C4-2B (cell line): ENCODE results near the gene GALNT2.

Experiments
- H3K27ac ChIP-seq: fragments of 450-650 bp; 2 replicates; pipeline ENCODE4 v1.5.1; 2017
- ZFX ChIP-seq: fragments of 450-650 bp; IDR thresholded peaks from 2 replicates; pipeline ENCODE4 v1.6.1; 2017
- TF ChIP-seq, protein P1 (sequence below): fragments of 450-650 bp; conservative IDR thresholded peaks from 2 replicates; pipeline ENCODE4 v1.5.1; 2017; ENCODE audit warnings: mild to moderate bottlenecking

Gene GALNT2

DNA sequence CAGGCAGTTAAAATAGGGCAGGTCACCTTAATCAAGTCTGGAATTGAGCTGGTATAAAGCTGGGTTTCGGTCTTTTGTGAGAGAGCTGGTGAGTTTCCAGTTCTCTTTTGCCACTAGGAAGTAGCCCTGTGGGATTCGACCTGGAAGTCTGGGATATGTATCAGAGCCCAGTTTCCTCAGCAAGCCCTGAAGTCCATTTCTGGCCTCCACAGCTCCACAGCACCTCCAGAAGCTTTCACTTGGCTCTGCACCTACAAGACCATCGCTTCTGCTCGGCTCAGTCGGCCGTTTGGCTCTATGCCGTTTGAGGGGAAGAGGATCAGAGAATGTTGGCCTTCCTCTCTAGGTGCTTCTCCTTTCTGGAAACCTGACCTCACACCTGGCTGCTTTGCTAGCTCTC is 148.0 kb downstream of the GALNT2 start:
- TF ChIP-seq, protein P1, sequence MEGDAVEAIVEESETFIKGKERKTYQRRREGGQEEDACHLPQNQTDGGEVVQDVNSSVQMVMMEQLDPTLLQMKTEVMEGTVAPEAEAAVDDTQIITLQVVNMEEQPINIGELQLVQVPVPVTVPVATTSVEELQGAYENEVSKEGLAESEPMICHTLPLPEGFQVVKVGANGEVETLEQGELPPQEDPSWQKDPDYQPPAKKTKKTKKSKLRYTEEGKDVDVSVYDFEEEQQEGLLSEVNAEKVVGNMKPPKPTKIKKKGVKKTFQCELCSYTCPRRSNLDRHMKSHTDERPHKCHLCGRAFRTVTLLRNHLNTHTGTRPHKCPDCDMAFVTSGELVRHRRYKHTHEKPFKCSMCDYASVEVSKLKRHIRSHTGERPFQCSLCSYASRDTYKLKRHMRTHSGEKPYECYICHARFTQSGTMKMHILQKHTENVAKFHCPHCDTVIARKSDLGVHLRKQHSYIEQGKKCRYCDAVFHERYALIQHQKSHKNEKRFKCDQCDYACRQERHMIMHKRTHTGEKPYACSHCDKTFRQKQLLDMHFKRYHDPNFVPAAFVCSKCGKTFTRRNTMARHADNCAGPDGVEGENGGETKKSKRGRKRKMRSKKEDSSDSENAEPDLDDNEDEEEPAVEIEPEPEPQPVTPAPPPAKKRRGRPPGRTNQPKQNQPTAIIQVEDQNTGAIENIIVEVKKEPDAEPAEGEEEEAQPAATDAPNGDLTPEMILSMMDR, result peak; percentile 65
- no peak for TF ChIP-seq ZFX
- H3K27ac ChIP-seq, result peak overlapping the region; percentile 67

DNA sequence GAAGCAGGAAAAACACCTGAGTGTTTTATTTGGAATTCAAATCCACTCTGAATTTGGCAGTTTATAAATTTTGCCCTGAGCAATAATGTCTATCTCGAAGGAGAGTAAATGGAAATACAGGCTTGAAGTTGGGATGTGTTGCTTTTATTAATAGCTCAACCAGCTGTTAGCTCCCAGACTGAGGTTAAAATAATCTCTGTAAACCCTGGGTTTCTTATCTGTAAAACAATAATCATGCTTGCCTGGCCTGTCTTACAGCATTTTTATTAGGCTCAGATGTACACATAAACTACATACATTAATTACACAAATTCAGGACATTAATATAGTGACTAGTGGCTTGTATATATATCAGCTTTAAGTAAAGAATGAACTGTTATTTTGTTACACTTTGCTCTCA is 148.5 kb downstream of the GALNT2 start:
- TF ChIP-seq, protein P1, result no peak
- no peak for TF ChIP-seq ZFX
- H3K27ac ChIP-seq, result peak overlapping the region; percentile 67

DNA sequence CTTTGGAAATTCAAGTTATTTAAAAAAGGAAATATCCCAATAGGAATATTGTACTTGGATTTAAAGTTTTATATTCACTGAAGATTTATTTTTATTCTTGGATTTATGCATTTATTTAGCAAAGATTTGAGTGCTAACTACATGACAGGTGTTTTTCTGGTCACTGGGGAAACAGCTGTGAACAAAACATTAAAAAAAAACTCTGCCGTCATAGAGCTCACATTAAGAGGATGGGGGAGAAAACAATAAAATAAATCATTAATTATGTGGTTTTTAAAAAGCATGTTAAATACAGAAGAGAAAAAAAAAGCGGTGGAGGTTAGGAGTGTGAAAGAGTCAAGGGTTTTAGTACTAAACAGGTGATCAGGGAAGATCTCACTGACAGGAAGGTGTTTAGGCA is 149.9 kb downstream of the GALNT2 start:
- TF ChIP-seq, protein P1, result no peak
- TF ChIP-seq ZFX, result no peak
- no peak overlapping the region for H3K27ac ChIP-seq

DNA sequence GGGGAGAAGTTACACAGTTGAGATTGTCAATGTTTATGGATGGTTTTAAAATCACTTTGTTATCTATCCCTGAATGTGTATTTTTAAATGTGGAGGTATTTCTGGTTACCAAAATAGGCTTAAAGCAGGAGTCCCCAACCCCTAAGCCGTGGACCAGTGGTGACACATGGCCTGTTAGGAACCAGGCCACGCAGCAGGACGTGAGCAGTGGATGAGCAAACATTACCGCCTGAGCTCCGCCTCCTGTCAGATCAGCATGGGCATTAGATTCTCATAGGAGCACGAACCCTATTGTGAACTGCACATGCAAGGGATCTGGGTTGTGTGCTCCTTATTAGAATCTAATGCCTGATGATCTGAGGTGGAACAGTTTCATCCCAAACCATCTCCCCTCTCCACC is 151.6 kb downstream of the GALNT2 start:
- TF ChIP-seq, protein P1, result no peak
- no peak for TF ChIP-seq ZFX
- no peak overlapping the region for H3K27ac ChIP-seq

DNA sequence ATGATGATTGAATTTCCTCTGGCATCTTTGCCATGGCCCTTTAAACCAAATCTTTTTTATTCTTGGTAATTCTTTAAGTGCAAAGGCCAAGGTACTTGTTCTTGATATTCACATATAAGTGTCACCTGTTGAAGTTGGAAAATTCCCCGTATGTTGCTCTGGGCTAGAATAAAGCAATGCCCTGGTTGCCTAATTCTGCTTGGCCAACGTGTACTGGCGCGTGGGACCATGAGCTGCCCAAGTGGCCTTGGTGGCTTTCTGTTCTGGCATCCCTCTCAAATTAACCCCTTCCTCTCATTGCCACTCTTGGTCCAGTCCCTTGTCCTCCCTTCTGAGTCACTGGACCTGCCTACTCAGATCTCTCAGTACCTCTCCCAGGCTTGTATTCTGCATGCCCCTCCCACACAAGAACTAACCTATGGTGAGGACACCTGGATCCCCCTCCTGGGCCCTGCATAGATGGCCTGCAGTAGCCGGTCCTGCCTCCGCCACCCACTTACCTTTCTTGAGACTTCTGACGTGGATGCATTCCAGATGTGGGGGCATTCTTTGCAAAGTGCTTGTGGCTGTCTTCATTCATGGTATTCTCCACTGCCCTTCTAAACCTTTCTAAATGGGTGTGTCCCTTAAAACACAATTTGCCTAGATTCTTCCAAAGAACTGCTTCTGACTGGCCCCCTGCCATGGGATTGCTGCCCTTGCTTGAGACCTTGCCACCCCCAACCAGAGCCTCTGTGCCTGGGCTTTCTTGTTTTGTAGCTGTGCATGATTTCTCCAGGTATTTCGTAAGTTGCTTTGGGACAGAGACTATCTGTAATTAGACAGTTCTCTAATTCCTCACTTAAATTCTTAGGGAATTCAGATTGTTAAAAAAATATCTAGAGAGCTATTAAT is 152.4 kb downstream of the GALNT2 start:
- no peak for TF ChIP-seq ZFX
- TF ChIP-seq, protein P1, result no peak
- no peak overlapping the region for H3K27ac ChIP-seq

DNA sequence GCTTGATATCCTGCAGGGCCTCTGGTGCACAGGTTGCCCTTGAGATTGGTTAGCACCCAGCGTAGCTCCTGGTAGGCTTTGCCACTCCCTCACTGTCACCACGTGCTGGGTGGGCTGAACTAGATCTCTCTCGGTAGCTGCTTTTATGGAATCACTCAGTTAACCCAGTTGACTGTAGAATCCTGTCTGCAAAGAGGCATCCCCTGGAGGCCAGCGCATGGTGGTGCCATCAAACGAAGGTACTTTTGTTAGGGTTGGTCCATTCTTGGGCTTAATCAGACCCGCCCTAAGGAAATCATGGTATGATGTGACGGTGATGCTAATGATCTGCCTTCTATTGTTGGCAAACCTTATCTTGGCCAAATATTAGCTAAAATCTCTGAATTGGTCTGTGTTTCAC is 153.4 kb downstream of the GALNT2 start:
- TF ChIP-seq, protein P1, result no peak
- no peak overlapping the region for H3K27ac ChIP-seq

DNA sequence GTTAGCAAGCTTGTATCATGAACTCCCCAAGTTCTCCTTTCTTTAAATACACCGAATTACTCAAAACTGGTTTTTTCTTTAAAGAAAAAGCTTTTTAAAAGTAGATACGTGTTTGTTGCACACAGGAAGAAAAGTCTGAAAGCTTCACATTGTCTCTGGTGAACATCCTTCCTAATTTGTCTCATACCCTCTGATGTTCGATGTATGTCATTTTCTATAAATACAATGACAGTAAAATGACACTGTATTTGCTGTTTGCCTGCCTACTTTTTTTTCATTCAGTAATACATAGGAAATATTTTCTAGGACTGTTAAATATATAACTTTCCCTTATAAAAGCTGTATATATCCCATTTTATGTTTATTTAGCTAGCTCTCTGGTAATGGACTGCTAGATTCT is 153.9 kb downstream of the GALNT2 start:
- TF ChIP-seq, protein P1, result no peak
- TF ChIP-seq ZFX, result no peak
- no peak overlapping the region for H3K27ac ChIP-seq
